HG03060 (cell line): ENCODE data around the gene DNM2.
A peak's percentile ranks its signal among the peaks of the same experiment; 100 is the strongest.
"Not testable (repeated sequence)": the region's sequence is repeated elsewhere in the genome, so short reads cannot be mapped to it uniquely, and the experiment has no call there.

ENCODE experiments used
- ATAC-seq: cut with Tn5 transposase; IDR thresholded peaks from one replicate; pipeline ENCODE4 v1.9.1; 2021; ENCODE audit warnings: low read depth, moderate number of reproducible peaks; ENCODE audit not compliant: unreplicated experiment

DNM2 gene

GRCh38 chr19:10855879-10856522, 138.1 kb downstream of the DNM2 start:
- ATAC-seq, result no peak

GRCh38 chr19:10856899-10857298, 139.0 kb downstream of the DNM2 start:
- ATAC-seq, result not testable (repeated sequence)

- ATAC-seq, result no peak
Measured at GRCh38 chr19:10858204-10858828, 140.4 kb downstream of the DNM2 start.

- ATAC-seq, result no peak
Measured at GRCh38 chr19:10861103-10861651, 143.3 kb downstream of the DNM2 start.

- ATAC-seq, result no peak
Measured at GRCh38 chr19:10862561-10863106, 144.8 kb downstream of the DNM2 start.

- ATAC-seq, result no peak
Measured at GRCh38 chr19:10863107-10863717, 145.3 kb downstream of the DNM2 start.

- no peak for ATAC-seq
Measured at GRCh38 chr19:10864538-10864899, 146.6 kb downstream of the DNM2 start.

GRCh38 chr19:10866495-10866894, 148.6 kb downstream of the DNM2 start:
- no peak for ATAC-seq

- no peak for ATAC-seq
Measured at GRCh38 chr19:10868872-10869547, 151.1 kb downstream of the DNM2 start.

GRCh38 chr19:10869872-10870311, 152.0 kb downstream of the DNM2 start:
- ATAC-seq, result not testable (repeated sequence)

GRCh38 chr19:10870501-10870954, 152.6 kb downstream of the DNM2 start:
- ATAC-seq, result no peak

GRCh38 chr19:10870955-10871603, 153.2 kb downstream of the DNM2 start, which contains the start of gene CARM1:
TSS of gene CARM1 (plus strand) at chr19:10871553. CDS start at chr19:10871703, 150 bp downstream.
- peak; percentile 60 for ATAC-seq

- no peak for ATAC-seq
Measured at GRCh38 chr19:10871711-10872545, 154.0 kb downstream of the DNM2 start.

GRCh38 chr19:10872546-10873107, 154.7 kb downstream of the DNM2 start:
- ATAC-seq, result no peak

- no peak for ATAC-seq
Measured at GRCh38 chr19:10874024-10874423, 156.1 kb downstream of the DNM2 start.

- ATAC-seq, result no peak
Measured at GRCh38 chr19:10876459-10877240, 158.8 kb downstream of the DNM2 start.

GRCh38 chr19:10877608-10878007, 159.7 kb downstream of the DNM2 start:
- ATAC-seq, result not testable (repeated sequence)

GRCh38 chr19:10878253-10878652, 160.4 kb downstream of the DNM2 start:
- no peak for ATAC-seq
